Fibroblast of lung (primary cell): ENCODE data around the gene LYAR.

Source experiments
- EZH2 ChIP-seq: IDR thresholded peaks from 2 replicates; pipeline ENCODE4 v1.5.1; 2012; ENCODE audit warnings: low read length, control low read depth, mild to moderate bottlenecking; ENCODE audit errors: missing control alignments
- TF ChIP-seq, protein P1 (sequence below), 2 donors: IDR thresholded peaks in 1 of 2; conservative IDR thresholded peaks in 1 of 2; 1 replicate in 1 of 2; 2 replicates in 1 of 2; pipeline ENCODE4 v1.5.1; 2011 to 2012; ENCODE audit warnings: low read length in 2 of 2, control low read depth in 1 of 2, inconsistent platforms in 1 of 2, low read depth in 1 of 2, mild to moderate bottlenecking in 1 of 2

DNA sequence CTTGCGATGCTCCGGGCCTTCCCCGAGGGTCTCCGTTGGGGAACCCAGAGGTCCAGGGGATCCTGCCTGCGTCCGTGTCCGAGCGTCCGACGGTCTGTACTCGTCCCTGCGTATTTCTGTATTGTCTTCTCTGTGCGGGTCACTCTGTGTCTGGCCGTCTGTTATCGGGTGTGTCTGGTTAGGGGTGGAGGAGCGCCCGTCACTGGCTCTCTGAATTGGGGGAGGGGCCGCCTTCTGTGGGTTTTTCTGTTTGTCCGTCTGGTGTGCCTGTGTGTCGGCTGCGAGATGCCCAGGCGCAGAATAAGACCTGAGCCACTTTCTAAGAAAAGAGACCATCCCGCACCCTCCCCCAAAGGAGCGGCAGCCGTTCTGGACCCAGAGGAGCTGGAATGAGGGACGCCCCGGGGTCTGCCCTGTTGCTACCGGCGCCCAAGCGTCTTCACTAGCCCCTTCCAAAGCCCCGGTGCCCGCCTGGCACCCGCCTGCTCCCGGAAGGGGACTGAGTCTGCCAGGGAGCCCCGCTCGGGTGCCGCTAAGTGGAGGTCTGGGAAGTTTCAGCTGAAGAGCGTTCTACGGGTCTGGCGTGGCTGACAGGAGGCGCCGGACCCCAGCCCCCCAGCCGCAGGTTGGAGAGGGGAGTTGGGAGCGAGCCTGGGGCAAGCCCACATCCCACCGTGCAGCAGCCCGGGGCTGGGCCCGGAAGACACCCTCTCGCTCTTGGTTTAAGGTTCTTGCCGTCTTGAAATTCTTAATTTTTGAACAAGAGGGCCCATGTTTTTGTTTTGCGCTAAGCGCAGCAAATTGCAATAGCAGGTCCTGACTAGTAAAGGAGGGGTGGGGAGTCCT lies 62.2 kb downstream of the LYAR start:
- TF ChIP-seq, protein P1, sequence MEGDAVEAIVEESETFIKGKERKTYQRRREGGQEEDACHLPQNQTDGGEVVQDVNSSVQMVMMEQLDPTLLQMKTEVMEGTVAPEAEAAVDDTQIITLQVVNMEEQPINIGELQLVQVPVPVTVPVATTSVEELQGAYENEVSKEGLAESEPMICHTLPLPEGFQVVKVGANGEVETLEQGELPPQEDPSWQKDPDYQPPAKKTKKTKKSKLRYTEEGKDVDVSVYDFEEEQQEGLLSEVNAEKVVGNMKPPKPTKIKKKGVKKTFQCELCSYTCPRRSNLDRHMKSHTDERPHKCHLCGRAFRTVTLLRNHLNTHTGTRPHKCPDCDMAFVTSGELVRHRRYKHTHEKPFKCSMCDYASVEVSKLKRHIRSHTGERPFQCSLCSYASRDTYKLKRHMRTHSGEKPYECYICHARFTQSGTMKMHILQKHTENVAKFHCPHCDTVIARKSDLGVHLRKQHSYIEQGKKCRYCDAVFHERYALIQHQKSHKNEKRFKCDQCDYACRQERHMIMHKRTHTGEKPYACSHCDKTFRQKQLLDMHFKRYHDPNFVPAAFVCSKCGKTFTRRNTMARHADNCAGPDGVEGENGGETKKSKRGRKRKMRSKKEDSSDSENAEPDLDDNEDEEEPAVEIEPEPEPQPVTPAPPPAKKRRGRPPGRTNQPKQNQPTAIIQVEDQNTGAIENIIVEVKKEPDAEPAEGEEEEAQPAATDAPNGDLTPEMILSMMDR (conservative IDR thresholded peaks at IDR 0.05 in 1 of 2, IDR thresholded peaks at IDR 0.05 in 1 of 2; ENCODE audit: low read depth in 1 of 2, low read length in 2 of 2) = no peak
- peak; percentile 96 for TF ChIP-seq EZH2
